ENCODE data around the gene RMND1.
A peak's percentile ranks its signal among the peaks of the same experiment; 100 is the strongest.
"Not testable (repeated sequence)": the region's sequence is repeated elsewhere in the genome, so short reads cannot be mapped to it uniquely, and the experiment has no call there.

RMND1 gene, protein sequence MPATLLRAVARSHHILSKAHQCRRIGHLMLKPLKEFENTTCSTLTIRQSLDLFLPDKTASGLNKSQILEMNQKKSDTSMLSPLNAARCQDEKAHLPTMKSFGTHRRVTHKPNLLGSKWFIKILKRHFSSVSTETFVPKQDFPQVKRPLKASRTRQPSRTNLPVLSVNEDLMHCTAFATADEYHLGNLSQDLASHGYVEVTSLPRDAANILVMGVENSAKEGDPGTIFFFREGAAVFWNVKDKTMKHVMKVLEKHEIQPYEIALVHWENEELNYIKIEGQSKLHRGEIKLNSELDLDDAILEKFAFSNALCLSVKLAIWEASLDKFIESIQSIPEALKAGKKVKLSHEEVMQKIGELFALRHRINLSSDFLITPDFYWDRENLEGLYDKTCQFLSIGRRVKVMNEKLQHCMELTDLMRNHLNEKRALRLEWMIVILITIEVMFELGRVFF

GRCh38 chr6:151451950-151452749 lies at the start of gene RMND1:
RMND1 (minus strand) TSS chr6:151452126; CDS start chr6:151445811, 6,315 bp downstream.
- peak; percentile 99 for DNase-seq

DNA sequence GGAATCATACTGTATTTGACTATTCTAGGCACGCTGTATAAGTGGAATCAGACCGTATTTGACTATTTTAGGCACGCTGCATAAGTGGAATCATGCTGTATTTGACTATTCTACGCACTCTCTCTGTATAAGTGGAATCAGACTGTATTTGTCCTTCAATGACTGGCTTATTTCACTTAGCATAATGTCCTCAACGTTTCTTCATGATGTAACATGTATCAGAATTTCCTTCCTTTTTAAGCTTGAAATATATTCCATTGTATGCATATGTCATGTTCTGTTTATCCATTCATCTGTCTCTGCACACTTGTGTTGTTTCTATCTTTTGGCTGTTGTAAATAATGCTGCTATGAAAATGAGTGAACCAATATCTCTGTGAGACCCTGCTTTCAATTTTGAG lies 47.6 kb upstream of the RMND1 start:
- no peak for DNase-seq

DNA sequence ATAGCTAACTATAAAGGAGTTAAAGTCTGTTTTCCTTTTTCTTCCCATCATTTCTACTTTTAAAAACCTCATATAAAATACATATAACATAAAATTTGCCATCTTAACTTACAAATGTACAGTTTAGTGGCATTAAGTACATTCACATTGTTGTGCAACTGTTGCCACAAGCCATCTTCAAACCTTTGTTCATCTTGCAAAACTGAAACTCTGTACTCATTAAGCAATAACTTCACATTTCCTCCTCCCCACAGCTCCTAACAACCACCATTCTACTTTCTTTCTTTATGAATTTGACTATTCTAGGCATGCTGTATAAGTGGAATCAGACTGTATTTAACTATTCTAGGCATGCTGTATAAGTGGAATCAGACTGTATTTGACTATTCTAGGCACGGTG lies 46.4 kb upstream of the RMND1 start:
- no peak for DNase-seq

DNA sequence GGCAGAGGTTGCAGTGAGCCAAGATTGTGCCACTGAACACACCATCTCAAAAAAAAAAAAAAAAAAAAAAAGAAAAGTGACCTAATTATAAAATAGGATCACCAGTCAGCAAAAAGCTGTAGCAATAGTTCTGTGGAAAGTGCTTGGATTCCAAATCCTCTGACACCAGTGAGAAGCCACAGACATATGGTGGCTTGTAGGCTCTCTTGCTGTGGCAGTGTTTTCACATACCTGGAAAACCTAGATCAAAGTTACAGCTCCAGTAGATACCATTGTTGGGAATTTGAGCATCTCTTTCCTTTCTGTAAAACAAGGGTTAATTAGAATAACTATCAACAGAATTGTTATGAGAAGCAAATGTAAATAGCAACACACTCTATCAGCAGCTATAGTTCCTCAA lies 46.0 kb upstream of the RMND1 start:
- DNase-seq, result no peak

DNA sequence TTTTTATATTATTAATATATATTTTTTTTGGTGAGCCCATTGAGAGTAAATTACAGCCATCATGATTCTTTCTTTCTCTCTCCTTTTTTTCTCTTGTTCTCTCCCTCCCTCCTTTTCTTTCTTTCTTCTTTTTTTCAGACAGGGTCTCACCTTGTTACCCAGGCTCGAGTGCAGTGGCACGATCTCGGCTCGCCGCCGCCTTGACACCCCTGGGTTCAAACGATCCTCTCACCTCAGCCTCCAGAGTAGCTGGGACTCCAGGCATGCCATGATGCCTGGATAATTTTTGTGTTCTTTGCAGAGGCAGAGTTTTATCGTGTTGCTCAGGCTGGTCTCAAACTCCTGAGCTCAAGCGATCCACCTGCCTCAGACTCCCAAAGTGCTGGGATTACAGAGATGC lies 43.5 kb upstream of the RMND1 start:
- DNase-seq, result no peak

GRCh38 chr6:151494936-151495320 lies 43.0 kb upstream of the RMND1 start:
- DNase-seq, result no peak

- no peak for DNase-seq
Observed at GRCh38 chr6:151494235-151494935, 42.5 kb upstream of the RMND1 start.

GRCh38 chr6:151493804-151494234 lies 41.9 kb upstream of the RMND1 start, which contains the start of gene CCDC170:
CCDC170 (plus strand) TSS chr6:151494017; CDS start chr6:151494129, 112 bp downstream.
- no peak for DNase-seq

DNA sequence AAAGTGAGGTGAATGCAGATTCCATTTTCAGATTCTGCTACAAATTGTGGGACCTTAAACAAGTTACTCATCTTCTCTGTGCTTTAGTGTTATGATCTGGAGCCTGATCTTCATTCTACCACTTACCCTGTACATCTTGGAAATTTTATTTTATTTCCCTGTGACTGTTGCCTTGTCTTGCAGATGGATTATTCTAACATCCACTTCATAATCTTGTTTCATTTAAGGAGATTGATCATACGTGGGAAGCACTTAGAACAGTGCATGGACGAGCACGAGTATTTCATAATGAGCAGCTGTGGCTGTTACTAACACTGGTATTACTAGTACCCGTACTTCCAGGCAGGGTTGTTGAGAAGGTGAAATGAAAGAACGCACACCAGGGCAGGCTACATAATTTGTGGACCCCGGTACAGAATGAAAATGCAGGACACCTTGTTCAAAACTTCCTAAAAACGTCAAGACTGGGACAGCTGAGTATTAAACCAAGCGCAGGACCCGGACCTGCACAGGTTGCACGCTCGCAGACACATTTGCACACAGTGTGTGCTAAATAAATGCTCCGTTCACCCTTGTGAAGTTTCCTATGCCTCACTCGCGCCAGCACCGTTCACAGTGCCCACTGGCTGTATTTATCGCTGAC lies 41.4 kb upstream of the RMND1 start:
- DNase-seq, result no peak

DNA sequence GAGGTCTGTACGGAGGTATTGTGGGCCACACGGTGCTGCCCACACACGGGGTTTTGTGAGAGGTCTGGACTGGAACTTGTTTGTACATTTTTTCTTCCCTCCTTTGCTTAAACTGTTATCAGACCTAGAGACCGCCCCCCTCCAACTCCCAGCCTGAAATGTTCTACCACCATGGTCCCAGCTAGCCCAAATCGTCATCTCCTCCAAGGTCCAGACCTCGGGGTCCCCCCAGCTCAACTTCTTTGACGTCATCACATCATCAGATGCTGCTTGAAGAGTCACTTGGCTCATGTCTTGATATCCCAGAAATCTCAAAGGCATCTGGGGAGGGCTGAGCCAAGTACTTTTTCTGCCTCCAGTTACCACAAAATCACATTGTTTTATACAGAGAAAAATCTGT lies 39.1 kb upstream of the RMND1 start:
- no peak for DNase-seq

GRCh38 chr6:151488226-151488625 lies 36.3 kb upstream of the RMND1 start:
- DNase-seq, result no peak

GRCh38 chr6:151483994-151484393 lies 32.1 kb upstream of the RMND1 start:
- no peak for DNase-seq

DNA sequence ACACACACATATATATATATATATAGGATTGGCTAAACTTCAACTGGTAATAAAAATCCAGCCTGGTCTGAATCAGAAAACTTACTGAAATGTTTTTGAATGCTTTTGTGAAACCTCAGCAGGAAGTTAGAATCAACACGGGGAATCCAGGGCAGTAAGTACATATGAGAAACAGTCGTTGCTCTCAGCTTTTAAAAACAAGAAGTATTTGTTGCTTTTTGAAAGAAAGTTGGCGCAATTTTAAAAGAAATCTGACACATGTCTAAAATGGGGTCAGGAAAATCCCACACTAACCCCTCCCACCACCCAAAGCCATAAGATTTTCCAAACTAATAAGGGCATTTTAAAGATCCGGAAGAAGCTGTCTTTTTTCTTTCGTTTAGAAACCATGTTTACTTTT lies 30.4 kb upstream of the RMND1 start:
- DNase-seq, result no peak

GRCh38 chr6:151481786-151482185 lies 29.9 kb upstream of the RMND1 start:
- no peak for DNase-seq

- DNase-seq, result no peak
Observed at GRCh38 chr6:151478670-151479069, 26.7 kb upstream of the RMND1 start.

- DNase-seq, result no peak
Observed at GRCh38 chr6:151477726-151478125, 25.8 kb upstream of the RMND1 start.

- peak; percentile 45 for DNase-seq
Observed at GRCh38 chr6:151475653-151476523, 24.0 kb upstream of the RMND1 start.

GRCh38 chr6:151464702-151465101 lies 12.8 kb upstream of the RMND1 start:
- DNase-seq, result no peak

DNA sequence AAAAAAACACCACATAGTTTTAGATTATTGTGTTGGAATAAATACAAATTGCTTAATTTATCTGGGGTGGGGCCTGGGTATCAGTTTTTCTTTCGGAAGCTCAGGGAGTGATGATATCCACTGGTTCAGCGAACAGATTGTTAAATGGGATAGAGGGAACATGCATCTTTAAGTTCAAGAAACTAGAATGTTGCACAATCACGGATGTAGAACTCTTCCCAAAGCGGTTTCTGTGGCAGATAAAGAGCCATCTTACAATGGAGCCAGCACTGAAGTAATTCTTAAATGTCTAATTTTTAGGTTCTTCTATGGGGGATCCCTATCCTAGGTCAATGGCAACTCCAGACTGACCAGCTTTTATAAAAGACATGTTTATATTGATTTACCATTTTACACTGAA lies 9.7 kb upstream of the RMND1 start:
- DNase-seq, result no peak

- not testable (repeated sequence) for DNase-seq
Observed at GRCh38 chr6:151455751-151456398, 3.9 kb upstream of the RMND1 start.

- no peak for DNase-seq
Observed at GRCh38 chr6:151452750-151453427, 963 bp upstream of the RMND1 start.

All from activated gamma-delta T cell treated with Interleukin-2 at 50 U/mL for 16 hours (primary cell).